Vagina (tissue), 2 donors: ENCODE results near the gene AMOTL2.

Source experiments
- POLR2A ChIP-seq, 2 donors: fragments of 450-650 bp; IDR thresholded peaks; one replicate each; pipeline ENCODE4 v1.6.1; 2017; ENCODE audit warnings: antibody characterized with exemption in 2 of 2, mild to moderate bottlenecking in 2 of 2, moderate library complexity in 2 of 2
- POLR2AphosphoS5 ChIP-seq, 2 donors: sonication (generic); formaldehyde crosslinking; IDR thresholded peaks; one replicate each; pipeline ENCODE4 v1.9.0; 2017; ENCODE audit warnings: antibody characterized with exemption in 2 of 2, mild to moderate bottlenecking in 2 of 2, low read depth in 1 of 2; ENCODE audit not compliant: insufficient read depth in 1 of 2
- TF ChIP-seq, protein P1 (sequence below), 3 experiments: fragments of 450-650 bp in 2 of 3; fragments of 200-600 bp in 1 of 3; sonication (generic) in 1 of 3; IDR thresholded peaks; one replicate each; pipeline ENCODE4 v1.5.1; 2017 to 2019; ENCODE audit warnings: antibody characterized with exemption in 3 of 3, mild to moderate bottlenecking in 2 of 3, moderate library complexity in 2 of 3

DNA sequence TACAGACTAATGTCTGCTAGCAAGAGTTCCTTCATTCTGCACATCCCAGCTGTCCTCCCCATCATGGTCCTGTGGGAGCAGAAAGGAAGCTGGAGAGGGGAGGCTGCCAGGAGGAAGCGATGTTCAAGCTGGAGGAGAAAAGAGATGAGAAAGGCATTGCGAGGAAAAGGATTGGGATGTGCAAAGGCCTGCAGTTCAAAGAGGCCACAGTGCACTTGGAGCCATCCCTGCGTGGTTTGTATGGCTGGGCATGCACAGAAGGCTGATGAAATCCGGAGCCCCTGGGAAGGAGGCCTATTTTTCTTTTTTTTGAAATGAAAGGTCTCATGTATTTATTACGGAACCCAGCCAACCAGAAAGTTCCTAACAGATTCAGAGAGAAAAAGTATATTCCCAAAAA is 22.8 kb downstream of the AMOTL2 start:
- TF ChIP-seq POLR2A (IDR thresholded peaks at IDR 0.05) (no peak), POLR2AphosphoS5 (IDR thresholded peaks at IDR 0.05; ENCODE audit: insufficient read depth in 1 of 2, low read depth in 1 of 2) (no peak)
- TF ChIP-seq, protein P1, sequence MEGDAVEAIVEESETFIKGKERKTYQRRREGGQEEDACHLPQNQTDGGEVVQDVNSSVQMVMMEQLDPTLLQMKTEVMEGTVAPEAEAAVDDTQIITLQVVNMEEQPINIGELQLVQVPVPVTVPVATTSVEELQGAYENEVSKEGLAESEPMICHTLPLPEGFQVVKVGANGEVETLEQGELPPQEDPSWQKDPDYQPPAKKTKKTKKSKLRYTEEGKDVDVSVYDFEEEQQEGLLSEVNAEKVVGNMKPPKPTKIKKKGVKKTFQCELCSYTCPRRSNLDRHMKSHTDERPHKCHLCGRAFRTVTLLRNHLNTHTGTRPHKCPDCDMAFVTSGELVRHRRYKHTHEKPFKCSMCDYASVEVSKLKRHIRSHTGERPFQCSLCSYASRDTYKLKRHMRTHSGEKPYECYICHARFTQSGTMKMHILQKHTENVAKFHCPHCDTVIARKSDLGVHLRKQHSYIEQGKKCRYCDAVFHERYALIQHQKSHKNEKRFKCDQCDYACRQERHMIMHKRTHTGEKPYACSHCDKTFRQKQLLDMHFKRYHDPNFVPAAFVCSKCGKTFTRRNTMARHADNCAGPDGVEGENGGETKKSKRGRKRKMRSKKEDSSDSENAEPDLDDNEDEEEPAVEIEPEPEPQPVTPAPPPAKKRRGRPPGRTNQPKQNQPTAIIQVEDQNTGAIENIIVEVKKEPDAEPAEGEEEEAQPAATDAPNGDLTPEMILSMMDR (IDR thresholded peaks at IDR 0.05) = no peak
